Left colon (tissue), 2 donors: Measurements from ENCODE around the gene SPOCK1. TPM values are rescaled to one million over a fixed set of nuclear protein-coding genes. Genes with fewer than 3 reads are reported as not detected.

Experiments
- ATAC-seq: fragments of 200-7000 bp; cut with Tn5 transposase; one replicate; pipeline ENCODE4 v1.9.1; 2020; ENCODE audit warnings: mild to moderate bottlenecking, moderate library complexity
- DNase-seq, 2 donors: peaks; one replicate each; pipeline ENCODE4 v3.0.0-alpha.2; 2020
- intact Hi-C, 2 donors: fragments of 100-400 bp; cut with DNase I in 1 of 2; cut with micrococcal nuclease in 1 of 2; formaldehyde crosslinking; loops; one replicate each; pipeline versions ENCODE4 v1.11.2 to v1.14.0; 2022; cut with DNase I, micrococcal nuclease
- total RNA-seq, 2 donors: library from RNA; stranded (reverse); fragmentation: NEBNext Ultra II Directional; extraction: Animal tissue kit (Norgen Biotek cat#: 25700); gene quantifications; one replicate each; pipeline ENCODE4 v1.2.1, GENCODE V29; 2021
- donor health status: DM: no; HTN: no; CAD: no.
- donor health status: DM: yes; HTN: yes; CAD: no.

Gene SPOCK1
- total RNA-seq, 2 donors from 2014 or later, result 2.3 to 11.1 TPM

GRCh38 chr5:137375741-137376526, 123.2 kb downstream of the SPOCK1 start:
- DNase-seq (no peak), ATAC-seq (no peak)
- intact Hi-C loops, result no loop called here

GRCh38 chr5:137374110-137374714, 124.9 kb downstream of the SPOCK1 start:
- intact Hi-C loops, result no loop called here
- DNase-seq (no peak), ATAC-seq (no peak)

GRCh38 chr5:137372773-137373160, 126.4 kb downstream of the SPOCK1 start:
- DNase-seq (no peak), ATAC-seq (no peak)
- intact Hi-C loops, result no loop called here

GRCh38 chr5:137372016-137372772, 126.9 kb downstream of the SPOCK1 start:
- DNase-seq (no peak), ATAC-seq (no peak)
- intact Hi-C loops, result no loop called here

- intact Hi-C loops, result no loop called here
- DNase-seq (no peak), ATAC-seq (no peak)
Measured at GRCh38 chr5:137370096-137371071, 128.7 kb downstream of the SPOCK1 start.

- ATAC-seq (no peak), DNase-seq (no peak)
- intact Hi-C loops, result no loop called here
Measured at GRCh38 chr5:137368651-137369050, 130.5 kb downstream of the SPOCK1 start.

GRCh38 chr5:137367951-137368350, 131.2 kb downstream of the SPOCK1 start:
- ATAC-seq (no peak), DNase-seq (no peak)
- intact Hi-C loops, result no loop called here

- DNase-seq, result no peak
- intact Hi-C loops, result no loop called here
- ATAC-seq, result no peak
Measured at GRCh38 chr5:137366526-137366925, 132.6 kb downstream of the SPOCK1 start.

GRCh38 chr5:137365126-137365865, 133.8 kb downstream of the SPOCK1 start:
- intact Hi-C loops, result no loop called here
- no peak for DNase-seq
- ATAC-seq, result no peak

- no peak for ATAC-seq
- intact Hi-C loops, result no loop called here
- DNase-seq, result no peak
Measured at GRCh38 chr5:137361280-137361679, 137.8 kb downstream of the SPOCK1 start.

GRCh38 chr5:137360607-137361006, 138.5 kb downstream of the SPOCK1 start:
- DNase-seq (no peak), ATAC-seq (no peak)
- intact Hi-C loops, result no loop called here

GRCh38 chr5:137359941-137360340, 139.2 kb downstream of the SPOCK1 start:
- intact Hi-C loops, result no loop called here
- ATAC-seq (no peak), DNase-seq (no peak)

- DNase-seq, result no peak
- no peak for ATAC-seq
- intact Hi-C loops, result no loop called here
Measured at GRCh38 chr5:137357436-137357835, 141.7 kb downstream of the SPOCK1 start.

- intact Hi-C loops, result no loop called here
- ATAC-seq, result no peak
- no peak for DNase-seq
Measured at GRCh38 chr5:137356127-137356526, 143.0 kb downstream of the SPOCK1 start.

GRCh38 chr5:137355708-137356107, 143.4 kb downstream of the SPOCK1 start:
- no peak for ATAC-seq
- intact Hi-C loops, result no loop called here

GRCh38 chr5:137352095-137352494, 147.0 kb downstream of the SPOCK1 start:
- intact Hi-C loops, result no loop called here
- ATAC-seq (no peak), DNase-seq (no peak)

More at GRCh38 chr5:137355708-137356107, 143.4 kb downstream of the SPOCK1 start:
- no peak for DNase-seq

GRCh38 chr5:137350791-137351190, 148.3 kb downstream of the SPOCK1 start:
- intact Hi-C loops, result no loop called here
- ATAC-seq (no peak), DNase-seq (no peak)

GRCh38 chr5:137348759-137349158, 150.4 kb downstream of the SPOCK1 start:
- intact Hi-C loops, result no loop called here
- ATAC-seq (no peak), DNase-seq (no peak)
